ENCODE results near the gene MAPK8IP2. TPM values are rescaled to one million over a fixed set of nuclear protein-coding genes. Genes with fewer than 3 reads are reported as not detected.
"Not testable (repeated sequence)": the region's sequence is repeated elsewhere in the genome, so short reads cannot be mapped to it uniquely, and the experiment has no call there.

Gene MAPK8IP2
- total RNA-seq, 1 donor from 2014 or later = 2.8 TPM

- no peaks in the 10 kb centered on the region for H3K9me3 Mint-ChIP-seq (ENCODE audit: unreplicated experiment)
- peaks cover 6% of the 10 kb centered on the region for H3K4me1 Mint-ChIP-seq (ENCODE audit: unreplicated experiment)
- no peak for TF ChIP-seq CTCF (IDR thresholded peaks at IDR 0.05)
- peaks cover 4% of the 10 kb centered on the region for H3K27me3 Mint-ChIP-seq (ENCODE audit: unreplicated experiment)
- DNase-seq (ENCODE audit: extremely low spot score, unreplicated experiment) = no peak
- no peaks in the 10 kb centered on the region for H3K36me3 Mint-ChIP-seq (ENCODE audit: unreplicated experiment)
- H3K27ac Mint-ChIP-seq (ENCODE audit: unreplicated experiment) = no peak overlapping the region
- H3K4me3 Mint-ChIP-seq (ENCODE audit: unreplicated experiment) = no peak overlapping the region
These were observed 5.8 kb downstream of the MAPK8IP2 start for GRCh38 chr22:50606165-50606945.

DNA sequence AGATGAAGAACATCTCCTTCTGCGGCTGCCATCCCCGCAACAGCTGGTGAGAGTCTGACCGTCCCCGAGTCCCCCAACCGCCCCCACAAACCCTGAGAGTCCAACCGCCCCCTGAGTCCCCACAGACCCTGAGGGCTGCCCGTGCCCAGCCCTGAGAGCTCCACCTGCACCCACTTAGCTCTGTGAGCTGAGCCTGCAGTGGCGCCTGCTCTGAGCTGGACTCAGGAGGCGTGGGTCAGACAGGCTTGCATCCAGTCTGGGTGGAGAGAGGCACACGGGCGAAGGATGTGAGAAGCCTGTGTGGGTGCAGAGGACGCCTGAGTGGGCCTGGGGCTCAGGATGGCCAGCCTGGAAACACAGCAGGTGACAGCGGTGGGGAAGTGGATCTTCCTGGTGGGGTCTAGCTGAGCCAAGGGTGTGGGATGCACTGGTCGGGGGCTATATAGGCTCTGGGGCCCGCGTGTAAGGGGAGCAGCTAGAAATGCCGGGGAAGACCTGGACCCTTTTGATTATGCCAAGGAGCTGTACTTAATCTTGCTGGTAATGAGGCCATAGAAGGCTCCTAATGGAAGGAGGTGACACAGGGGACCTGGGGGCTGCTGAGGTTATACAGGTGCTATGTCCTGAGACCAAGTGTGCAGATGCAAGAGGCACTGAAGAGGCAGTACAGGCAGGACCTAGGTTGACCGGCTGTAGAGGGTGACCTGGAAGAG, 6.5 kb downstream of the MAPK8IP2 start:
- no peaks in the 10 kb centered on the region for H3K9me3 Mint-ChIP-seq (ENCODE audit: unreplicated experiment)
- TF ChIP-seq CTCF (IDR thresholded peaks at IDR 0.05) = no peak
- peaks cover 1% of the 10 kb centered on the region for H3K4me1 Mint-ChIP-seq (ENCODE audit: unreplicated experiment)
- H3K36me3 Mint-ChIP-seq (ENCODE audit: unreplicated experiment) = no peaks in the 10 kb centered on the region
- H3K4me3 Mint-ChIP-seq (ENCODE audit: unreplicated experiment) = no peak overlapping the region
- DNase-seq (ENCODE audit: extremely low spot score, unreplicated experiment) = no peak
- no peak overlapping the region for H3K27ac Mint-ChIP-seq (ENCODE audit: unreplicated experiment)
- H3K27me3 Mint-ChIP-seq (ENCODE audit: unreplicated experiment) = peaks cover 3% of the 10 kb centered on the region

- TF ChIP-seq CTCF (IDR thresholded peaks at IDR 0.05) = no peak
- Mint-ChIP-seq H3K27ac (ENCODE audit: unreplicated experiment) (no peak overlapping the region), H3K36me3 (ENCODE audit: unreplicated experiment) (no peaks in the 10 kb centered on the region), H3K4me3 (ENCODE audit: unreplicated experiment) (no peak overlapping the region), H3K4me1 (ENCODE audit: unreplicated experiment) (no peaks in the 10 kb centered on the region), H3K27me3 (ENCODE audit: unreplicated experiment) (no peaks in the 10 kb centered on the region), H3K9me3 (ENCODE audit: unreplicated experiment) (no peaks in the 10 kb centered on the region)
- DNase-seq (ENCODE audit: extremely low spot score, unreplicated experiment) = no peak
These were observed 7.0 kb downstream of the MAPK8IP2 start for GRCh38 chr22:50607659-50608020.

DNA sequence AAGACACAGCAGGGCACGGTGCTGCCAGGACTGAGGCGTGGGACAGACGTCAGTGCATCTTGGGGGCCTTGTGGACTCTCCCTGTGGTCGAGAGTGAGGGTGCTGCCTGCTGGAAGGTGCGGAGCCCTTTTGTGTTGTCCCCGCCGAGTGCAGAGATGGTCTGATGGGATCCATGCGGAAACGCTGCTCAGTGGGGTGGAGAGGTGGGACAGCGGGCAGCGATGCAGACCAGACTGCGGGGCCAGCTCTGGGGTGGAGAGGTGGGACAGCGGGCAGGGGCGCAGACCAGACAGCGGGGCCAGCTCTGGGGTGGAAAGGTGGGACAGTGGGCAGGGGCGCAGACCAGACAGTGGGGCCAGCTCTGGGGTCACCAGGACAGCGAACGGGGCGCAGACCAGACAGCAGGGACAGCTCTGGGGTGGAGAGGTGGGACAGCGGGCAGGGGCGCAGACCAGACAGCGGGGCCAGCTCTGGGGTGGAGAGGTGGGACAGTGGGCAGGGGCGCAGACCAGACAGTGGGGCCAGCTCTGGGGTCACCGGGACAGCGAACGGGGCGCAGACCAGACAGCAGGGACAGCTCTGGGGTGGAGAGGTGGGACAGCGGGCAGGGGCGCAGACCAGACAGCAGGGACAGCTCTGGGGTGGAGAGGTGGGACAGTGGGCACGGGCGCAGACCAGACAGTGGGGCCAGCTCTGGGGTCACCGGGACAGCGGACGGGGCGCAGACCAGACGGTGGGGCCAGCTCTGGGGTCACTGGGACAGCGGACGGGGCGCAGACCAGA, 7.7 kb downstream of the MAPK8IP2 start:
- H3K4me1 Mint-ChIP-seq (ENCODE audit: unreplicated experiment); H3K9me3 Mint-ChIP-seq (ENCODE audit: unreplicated experiment); H3K27me3 Mint-ChIP-seq (ENCODE audit: unreplicated experiment); H3K36me3 Mint-ChIP-seq (ENCODE audit: unreplicated experiment); H3K27ac Mint-ChIP-seq (ENCODE audit: unreplicated experiment); H3K4me3 Mint-ChIP-seq (ENCODE audit: unreplicated experiment): not testable (repeated sequence)
- DNase-seq (ENCODE audit: extremely low spot score, unreplicated experiment) = peak; percentile 80

- H3K9me3 Mint-ChIP-seq (ENCODE audit: unreplicated experiment) = no peaks in the 10 kb centered on the region
These were observed 8.4 kb downstream of the MAPK8IP2 start for GRCh38 chr22:50608996-50609395.

More at GRCh38 chr22:50608996-50609395, 8.4 kb downstream of the MAPK8IP2 start:
- peaks cover 2% of the 10 kb centered on the region for H3K4me1 Mint-ChIP-seq (ENCODE audit: unreplicated experiment)
- DNase-seq (ENCODE audit: extremely low spot score, unreplicated experiment) = no peak
- peaks cover 5% of the 10 kb centered on the region for H3K27me3 Mint-ChIP-seq (ENCODE audit: unreplicated experiment)
- no peak for TF ChIP-seq CTCF (IDR thresholded peaks at IDR 0.05)
- H3K36me3 Mint-ChIP-seq (ENCODE audit: unreplicated experiment) = no peaks in the 10 kb centered on the region
- no peak overlapping the region for H3K4me3 Mint-ChIP-seq (ENCODE audit: unreplicated experiment)
- no peak overlapping the region for H3K27ac Mint-ChIP-seq (ENCODE audit: unreplicated experiment)

All from osteocyte (in vitro differentiated cells).